HG03432 (cell line): ENCODE data around the gene OR2G6.
"Not testable (repeated sequence)": the region's sequence is repeated elsewhere in the genome, so short reads cannot be mapped to it uniquely, and the experiment has no call there.

Source experiments
- ATAC-seq: cut with Tn5 transposase; IDR thresholded peaks from one replicate; pipeline ENCODE4 v1.9.1; 2021; ENCODE audit warnings: mild to moderate bottlenecking, moderate library complexity; ENCODE audit not compliant: unreplicated experiment

Gene OR2G6

DNA sequence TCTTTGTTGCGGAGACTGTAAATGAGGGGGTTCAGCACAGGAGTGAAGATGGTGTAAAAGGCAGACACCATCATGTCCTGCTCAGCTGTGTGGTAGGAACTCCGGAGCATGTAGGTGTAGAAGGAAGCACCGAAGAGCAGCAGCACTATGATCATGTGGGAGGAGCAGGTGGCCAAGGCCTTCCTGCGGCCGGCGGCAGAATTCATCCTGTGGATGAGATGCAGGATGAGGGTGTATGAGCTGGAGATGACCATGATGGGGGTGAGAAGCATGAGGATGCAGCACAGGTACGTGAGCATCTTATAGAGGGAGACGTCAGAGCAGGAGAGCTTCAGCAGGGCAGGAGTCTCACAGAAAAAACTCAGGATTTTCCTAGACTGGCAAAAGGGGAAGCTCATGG, 66.0 kb downstream of the OR2G6 start:
- ATAC-seq: not testable (repeated sequence)

DNA sequence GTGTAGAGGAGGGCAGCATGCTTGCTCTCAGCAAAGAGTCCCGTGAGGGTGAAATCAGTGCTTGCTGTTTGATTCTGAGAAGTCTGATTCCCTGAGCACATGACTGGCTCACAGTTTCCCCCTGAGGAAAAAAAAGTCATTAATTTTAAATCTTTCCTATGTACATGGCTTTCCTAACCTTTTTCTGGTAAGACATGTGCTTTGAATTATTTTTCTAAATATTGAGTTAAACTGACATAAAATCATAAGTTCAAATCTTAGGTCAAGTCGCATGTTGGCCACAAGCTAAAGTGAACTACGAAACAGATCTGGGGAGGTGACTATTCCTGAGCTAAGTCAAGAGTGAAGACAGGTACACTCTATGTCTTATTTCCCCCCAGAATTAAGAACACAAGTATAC, 66.8 kb downstream of the OR2G6 start, which contains the start of gene OR2T34:
Gene OR2T34 (minus strand): TSS at position 101 of the 400 bp plus-strand sequence. CDS start 0 bp downstream, at position 101.
- not testable (repeated sequence) for ATAC-seq

DNA sequence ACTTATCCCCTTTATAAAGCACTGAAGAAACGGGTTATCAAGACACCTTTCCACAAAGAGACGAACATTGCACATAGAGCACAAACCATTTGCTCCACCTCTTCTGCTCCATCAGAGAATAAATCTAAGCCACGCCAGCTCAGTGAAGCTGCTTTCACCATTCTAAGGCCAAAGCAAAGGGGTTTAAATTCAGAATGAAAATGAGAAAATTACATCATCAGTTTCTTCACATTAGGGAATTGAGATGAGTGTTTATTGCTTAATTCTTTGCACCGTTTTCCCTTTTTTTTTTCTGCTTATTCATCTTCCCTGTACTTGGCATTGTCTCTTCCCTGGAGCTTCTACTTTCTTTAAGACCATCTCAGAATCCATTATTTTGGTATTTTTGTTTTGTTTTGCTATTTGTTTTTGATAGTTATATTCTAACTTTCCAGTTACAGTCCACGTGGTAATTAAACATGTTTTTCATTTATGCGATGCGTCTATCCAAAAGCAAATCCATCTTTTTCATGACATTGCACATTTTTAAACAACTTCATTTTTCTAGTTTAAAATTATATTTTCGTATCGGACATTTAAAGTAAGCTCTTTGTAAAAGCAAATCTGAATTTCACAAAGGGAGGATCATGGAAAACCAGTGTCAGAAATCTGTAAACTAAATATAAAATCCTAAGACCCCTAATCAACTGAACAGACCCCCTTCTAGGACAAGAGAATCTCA, 68.5 kb downstream of the OR2G6 start:
- no peak for ATAC-seq
